Central memory CD8-positive, alpha-beta T cell (primary cell): ENCODE data around the gene SPEM3.

ENCODE experiments used
- ATAC-seq: fragments of 150-1000 bp; cut with Tn5 transposase; replicated peaks from 2 replicates; pipeline ENCODE4 v1.10.0; 2022; ENCODE audit warnings: mild to moderate bottlenecking, moderate FRiP score, moderate number of reproducible peaks; ENCODE audit not compliant: poor library complexity, severe bottlenecking; ENCODE audit errors: extremely low read depth
- DNase-seq, 2 donors: peaks; one replicate each; pipeline ENCODE4 v3.0.0; 2021; ENCODE audit warnings: low spot score in 2 of 2
- H3K27ac Mint-ChIP-seq: one replicate; pipeline ENCODE4 v1.8.0; 2022; ENCODE audit warnings: low read depth, mild to moderate bottlenecking, moderate library complexity, mixed read lengths
- H3K27me3 Mint-ChIP-seq: one replicate; pipeline ENCODE4 v1.8.0; 2022; ENCODE audit warnings: mixed read lengths
- H3K36me3 Mint-ChIP-seq: one replicate; pipeline ENCODE4 v1.8.0; 2022; ENCODE audit warnings: mild to moderate bottlenecking, moderate library complexity, mixed read lengths; ENCODE audit not compliant: insufficient read depth
- H3K4me1 Mint-ChIP-seq: one replicate; pipeline ENCODE4 v1.8.0; 2022; ENCODE audit warnings: mixed read lengths
- H3K4me3 Mint-ChIP-seq: one replicate; pipeline ENCODE4 v1.8.0; 2022; ENCODE audit warnings: mild to moderate bottlenecking, moderate library complexity, mixed read lengths
- H3K9me3 Mint-ChIP-seq: one replicate; pipeline ENCODE4 v1.8.0; 2022; ENCODE audit warnings: mixed read lengths

SPEM3 gene

GRCh38 chr17:7428557-7428956 lies at the start of gene SPEM3:
Gene SPEM3, plus strand, starts transcription at chr17:7428857. Its CDS starts 46 bp downstream, at chr17:7428903.
- no peak within 1 kb of the TSS for H3K27ac Mint-ChIP-seq
- no peaks in the 10 kb centered on the region for H3K9me3 Mint-ChIP-seq
- ATAC-seq (no peak), DNase-seq (no peak)
- no peak within 1 kb of the TSS for H3K4me3 Mint-ChIP-seq
- peaks cover 4% of the 10 kb centered on the region for H3K36me3 Mint-ChIP-seq
- no peaks in the 10 kb centered on the region for H3K27me3 Mint-ChIP-seq
- H3K4me1 Mint-ChIP-seq = no peaks in the 10 kb centered on the region

GRCh38 chr17:7379134-7379533 lies 49.5 kb upstream of the SPEM3 start:
- ATAC-seq = no peak
- Mint-ChIP-seq H3K4me1 (peaks cover 6% of the 10 kb centered on the region), H3K27me3 (peaks cover 31% of the 10 kb centered on the region), H3K36me3 (no peaks in the 10 kb centered on the region), H3K27ac (no peak overlapping the region), H3K9me3 (no peaks in the 10 kb centered on the region), H3K4me3 (no peak overlapping the region)
- DNase-seq = no peak

- Mint-ChIP-seq H3K27ac (no peak overlapping the region), H3K4me1 (peaks cover 14% of the 10 kb centered on the region), H3K4me3 (no peak overlapping the region), H3K27me3 (peaks cover 31% of the 10 kb centered on the region), H3K9me3 (no peaks in the 10 kb centered on the region), H3K36me3 (no peaks in the 10 kb centered on the region)
- ATAC-seq = no peak
- no peak for DNase-seq
Observed at GRCh38 chr17:7380321-7380720, 48.3 kb upstream of the SPEM3 start.

- H3K36me3 Mint-ChIP-seq = no peaks in the 10 kb centered on the region
- H3K4me3 Mint-ChIP-seq = no peak within 1 kb of the TSS
- H3K27ac Mint-ChIP-seq = no peak within 1 kb of the TSS
- ATAC-seq (no peak), DNase-seq (no peak)
- peaks cover 14% of the 10 kb centered on the region for H3K4me1 Mint-ChIP-seq
- H3K9me3 Mint-ChIP-seq = no peaks in the 10 kb centered on the region
- peaks cover 31% of the 10 kb centered on the region for H3K27me3 Mint-ChIP-seq
Observed at GRCh38 chr17:7380855-7381683, 47.6 kb upstream of the SPEM3 start, which contains the start of gene TNK1. Gene TNK1, plus strand, starts transcription at chr17:7381089. Its CDS starts 1,838 bp downstream, at chr17:7382927.

GRCh38 chr17:7382901-7383300 lies 45.8 kb upstream of the SPEM3 start:
- ATAC-seq (no peak), DNase-seq (no peak)
- Mint-ChIP-seq H3K4me3 (peak overlapping the region; percentile 81), H3K4me1 (peaks cover 14% of the 10 kb centered on the region), H3K27ac (no peak overlapping the region), H3K36me3 (no peaks in the 10 kb centered on the region), H3K27me3 (peaks cover 31% of the 10 kb centered on the region), H3K9me3 (no peaks in the 10 kb centered on the region)

- Mint-ChIP-seq H3K27ac (no peak overlapping the region), H3K27me3 (peaks cover 31% of the 10 kb centered on the region), H3K9me3 (no peaks in the 10 kb centered on the region), H3K4me3 (peak overlapping the region; percentile 81), H3K36me3 (peaks cover under 1% of the 10 kb centered on the region), H3K4me1 (peaks cover 14% of the 10 kb centered on the region)
- no peak for ATAC-seq
- no peak for DNase-seq
Observed at GRCh38 chr17:7383371-7383741, 45.3 kb upstream of the SPEM3 start.

- H3K36me3 Mint-ChIP-seq = peaks cover 2% of the 10 kb centered on the region
- DNase-seq = peak; percentile 65 to 69
- peak overlapping the region; percentile 92 for H3K27ac Mint-ChIP-seq
- no peaks in the 10 kb centered on the region for H3K9me3 Mint-ChIP-seq
- H3K4me1 Mint-ChIP-seq = peaks cover 14% of the 10 kb centered on the region
- H3K4me3 Mint-ChIP-seq = peak overlapping the region; percentile 81
- peaks cover 29% of the 10 kb centered on the region for H3K27me3 Mint-ChIP-seq
- peak; percentile 96 for ATAC-seq
Observed at GRCh38 chr17:7383742-7384488, 44.7 kb upstream of the SPEM3 start.

- peaks cover 22% of the 10 kb centered on the region for H3K27me3 Mint-ChIP-seq
Observed at GRCh38 chr17:7384489-7385081, 44.1 kb upstream of the SPEM3 start.

GRCh38 chr17:7388856-7389255 lies 39.8 kb upstream of the SPEM3 start:
- Mint-ChIP-seq H3K27ac (no peak overlapping the region), H3K4me1 (peaks cover 26% of the 10 kb centered on the region), H3K36me3 (peaks cover 14% of the 10 kb centered on the region), H3K9me3 (no peaks in the 10 kb centered on the region), H3K27me3 (no peaks in the 10 kb centered on the region), H3K4me3 (no peak overlapping the region)
- DNase-seq (no peak), ATAC-seq (no peak)

More at GRCh38 chr17:7384489-7385081, 44.1 kb upstream of the SPEM3 start:
- no peak for ATAC-seq
- no peaks in the 10 kb centered on the region for H3K9me3 Mint-ChIP-seq
- peaks cover 15% of the 10 kb centered on the region for H3K4me1 Mint-ChIP-seq
- peak overlapping the region; percentile 92 for H3K27ac Mint-ChIP-seq
- peaks cover 2% of the 10 kb centered on the region for H3K36me3 Mint-ChIP-seq
- no peak for DNase-seq
- peak overlapping the region; percentile 81 for H3K4me3 Mint-ChIP-seq

GRCh38 chr17:7389924-7390910 lies 38.4 kb upstream of the SPEM3 start:
- no peaks in the 10 kb centered on the region for H3K9me3 Mint-ChIP-seq
- ATAC-seq (no peak), DNase-seq (no peak)
- H3K27ac Mint-ChIP-seq = no peak overlapping the region
- peaks cover 16% of the 10 kb centered on the region for H3K36me3 Mint-ChIP-seq
- H3K4me1 Mint-ChIP-seq = peaks cover 24% of the 10 kb centered on the region
- H3K4me3 Mint-ChIP-seq = no peak overlapping the region
- H3K27me3 Mint-ChIP-seq = no peaks in the 10 kb centered on the region

- Mint-ChIP-seq H3K9me3 (no peaks in the 10 kb centered on the region), H3K4me1 (peaks cover 30% of the 10 kb centered on the region), H3K27ac (no peak overlapping the region), H3K27me3 (no peaks in the 10 kb centered on the region), H3K4me3 (no peak overlapping the region), H3K36me3 (peaks cover 16% of the 10 kb centered on the region)
- DNase-seq = no peak
- ATAC-seq = no peak
Observed at GRCh38 chr17:7391307-7391706, 37.4 kb upstream of the SPEM3 start.
